ENCODE results near the gene KRTAP5-2.
A peak's percentile ranks its signal among the peaks of the same experiment; 100 is the strongest.

KRTAP5-2 gene

GRCh38 chr11:1568441-1568911, 29.6 kb downstream of the KRTAP5-2 start:
- peak in 1 of 2 donors; percentile 42 for DNase-seq (ENCODE audit: extremely low read depth in 1 of 2, low read depth in 1 of 2)

- no peak for DNase-seq (ENCODE audit: extremely low read depth in 1 of 2, low read depth in 1 of 2)
Observed at GRCh38 chr11:1567721-1568100, 30.4 kb downstream of the KRTAP5-2 start.

- no peak for DNase-seq (ENCODE audit: extremely low read depth in 1 of 2, low read depth in 1 of 2)
Observed at GRCh38 chr11:1567052-1567720, 30.9 kb downstream of the KRTAP5-2 start.

GRCh38 chr11:1566381-1567051, 31.6 kb downstream of the KRTAP5-2 start:
- no peak for DNase-seq (ENCODE audit: extremely low read depth in 1 of 2, low read depth in 1 of 2)

GRCh38 chr11:1565904-1566247, 32.2 kb downstream of the KRTAP5-2 start:
- DNase-seq (ENCODE audit: extremely low read depth in 1 of 2, low read depth in 1 of 2), result no peak

- no peak for DNase-seq (ENCODE audit: extremely low read depth in 1 of 2, low read depth in 1 of 2)
Observed at GRCh38 chr11:1565173-1565903, 32.8 kb downstream of the KRTAP5-2 start.

DNA sequence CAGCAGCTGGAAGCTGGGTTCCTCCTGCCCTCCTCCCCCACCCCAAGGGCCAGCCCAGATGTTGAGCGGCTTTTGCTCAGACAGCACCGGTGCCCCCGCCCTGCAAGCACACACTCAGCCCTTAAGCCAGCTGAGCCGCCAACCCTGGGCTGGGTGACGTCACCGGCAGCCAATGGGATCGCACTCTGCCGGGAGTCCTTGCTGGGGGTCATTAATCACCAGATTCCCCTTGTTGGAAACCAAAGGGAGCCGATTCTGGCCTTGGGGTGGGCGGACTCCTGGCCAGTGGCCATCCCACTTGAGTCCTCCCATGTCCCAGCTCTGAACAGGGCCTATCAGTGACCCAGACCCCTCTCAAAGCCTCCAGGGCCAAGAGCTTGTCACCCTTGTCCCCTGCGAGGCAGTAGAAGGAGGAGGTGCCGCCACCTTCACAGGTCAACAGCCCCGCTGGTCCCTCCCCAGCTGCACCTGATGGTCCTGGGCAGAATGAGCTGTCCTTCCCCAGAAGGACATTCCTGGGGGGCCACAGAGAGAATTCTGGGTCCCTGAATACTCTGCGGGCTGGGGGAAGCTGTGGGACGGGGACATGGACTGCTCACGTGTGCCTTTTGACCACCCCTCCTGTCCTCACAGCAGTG, 33.4 kb downstream of the KRTAP5-2 start:
- no peak for DNase-seq (ENCODE audit: extremely low read depth in 1 of 2, low read depth in 1 of 2)

GRCh38 chr11:1563697-1564534, 34.2 kb downstream of the KRTAP5-2 start:
- DNase-seq (ENCODE audit: extremely low read depth in 1 of 2, low read depth in 1 of 2), result no peak

DNA sequence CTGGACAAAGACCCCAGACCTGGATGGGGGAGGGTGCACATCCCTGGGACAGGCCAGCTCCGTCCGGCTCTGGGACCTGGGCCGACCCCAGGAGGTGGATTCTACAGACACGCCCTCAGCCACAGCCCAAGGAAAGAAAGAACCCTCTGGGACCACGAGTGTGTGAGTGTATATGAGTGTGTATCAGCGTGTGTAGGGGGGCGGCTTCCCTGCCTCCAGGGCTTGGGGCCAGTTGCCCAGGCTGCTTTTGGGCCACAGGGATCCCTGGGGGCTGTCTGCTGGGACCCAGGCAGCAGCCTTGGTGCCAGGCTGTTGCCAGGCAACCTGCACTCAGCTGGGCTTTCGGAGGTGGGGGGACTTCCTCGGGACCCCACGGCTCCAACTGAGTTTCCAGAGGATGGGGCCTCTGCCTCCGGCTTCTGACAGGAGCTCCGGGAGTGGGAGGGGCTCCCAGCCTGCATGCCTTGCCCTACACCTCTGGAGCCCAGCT, 34.9 kb downstream of the KRTAP5-2 start:
- DNase-seq (ENCODE audit: extremely low read depth in 1 of 2, low read depth in 1 of 2), result no peak

- DNase-seq (ENCODE audit: extremely low read depth in 1 of 2, low read depth in 1 of 2), result no peak
Observed at GRCh38 chr11:1562469-1563148, 35.5 kb downstream of the KRTAP5-2 start.

DNA sequence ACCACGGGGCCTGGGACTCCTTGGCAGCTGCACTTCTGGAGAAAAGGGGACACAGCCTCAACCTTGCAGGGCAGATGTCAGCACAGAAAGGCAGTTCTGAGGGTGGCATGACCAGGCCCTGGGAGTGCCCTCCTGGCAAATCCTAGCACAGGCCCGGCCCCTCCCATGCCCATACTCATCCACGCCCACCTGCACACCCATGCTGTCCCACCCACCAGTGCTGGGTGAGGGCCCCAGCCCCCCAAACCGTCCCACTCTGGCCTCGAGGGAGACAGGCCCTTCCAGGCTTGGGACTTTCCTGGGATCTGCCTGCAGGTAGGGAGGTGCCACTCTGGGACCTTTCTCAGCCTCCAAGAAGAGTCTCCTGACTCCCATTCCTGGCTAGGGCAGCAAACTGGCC, 36.1 kb downstream of the KRTAP5-2 start:
- no peak for DNase-seq (ENCODE audit: extremely low read depth in 1 of 2, low read depth in 1 of 2)

DNA sequence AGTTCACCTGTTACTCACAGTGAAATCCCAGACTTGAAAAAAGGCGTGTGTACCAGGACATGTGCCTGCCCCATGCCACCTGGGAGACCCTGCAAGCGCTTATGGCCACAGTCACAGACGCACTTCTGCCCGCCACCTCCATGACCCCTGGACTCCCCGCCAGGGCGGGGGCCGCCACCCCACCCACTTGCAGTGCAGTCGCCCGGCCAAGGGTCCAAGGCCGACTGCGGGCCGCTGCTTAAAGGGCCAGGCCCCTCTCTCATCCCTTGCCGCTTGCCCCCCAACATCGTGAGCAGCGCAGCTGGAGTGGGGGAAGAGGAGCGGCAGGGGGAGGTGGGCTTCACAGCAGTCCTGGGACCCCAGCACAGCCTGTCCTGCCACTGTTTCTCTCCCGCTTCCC, 36.8 kb downstream of the KRTAP5-2 start:
- DNase-seq (ENCODE audit: extremely low read depth in 1 of 2, low read depth in 1 of 2), result no peak

DNA sequence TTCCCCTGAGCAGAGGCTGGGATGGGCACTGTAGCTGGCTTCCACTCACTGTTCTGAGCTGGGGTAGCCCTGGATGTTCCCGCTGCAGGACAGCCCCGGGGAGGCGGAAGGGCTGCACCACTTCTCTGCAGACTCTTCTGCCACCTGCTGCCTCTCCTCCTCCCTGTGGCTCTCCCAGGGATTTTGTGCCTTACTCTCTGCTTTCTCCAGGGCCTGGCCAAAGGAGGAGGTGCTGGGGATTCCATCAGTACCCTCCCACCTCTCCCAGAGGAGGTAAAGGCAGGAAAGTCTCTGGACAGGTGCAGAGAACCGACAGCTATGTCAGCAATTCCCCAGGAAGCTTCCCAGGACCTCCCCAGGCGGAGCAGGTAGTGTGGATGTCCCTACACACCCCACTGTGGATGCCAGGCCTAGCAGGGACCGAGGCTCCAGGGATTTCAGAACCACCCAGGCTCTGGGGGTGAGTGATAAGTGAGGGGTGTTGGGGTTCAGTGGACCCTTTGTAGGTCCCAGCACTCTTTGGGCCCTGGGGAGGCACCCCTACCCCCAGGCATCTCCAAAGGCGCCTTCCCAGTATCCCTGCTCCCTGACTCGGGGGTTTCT, 37.3 kb downstream of the KRTAP5-2 start:
- DNase-seq (ENCODE audit: extremely low read depth in 1 of 2, low read depth in 1 of 2), result no peak

DNA sequence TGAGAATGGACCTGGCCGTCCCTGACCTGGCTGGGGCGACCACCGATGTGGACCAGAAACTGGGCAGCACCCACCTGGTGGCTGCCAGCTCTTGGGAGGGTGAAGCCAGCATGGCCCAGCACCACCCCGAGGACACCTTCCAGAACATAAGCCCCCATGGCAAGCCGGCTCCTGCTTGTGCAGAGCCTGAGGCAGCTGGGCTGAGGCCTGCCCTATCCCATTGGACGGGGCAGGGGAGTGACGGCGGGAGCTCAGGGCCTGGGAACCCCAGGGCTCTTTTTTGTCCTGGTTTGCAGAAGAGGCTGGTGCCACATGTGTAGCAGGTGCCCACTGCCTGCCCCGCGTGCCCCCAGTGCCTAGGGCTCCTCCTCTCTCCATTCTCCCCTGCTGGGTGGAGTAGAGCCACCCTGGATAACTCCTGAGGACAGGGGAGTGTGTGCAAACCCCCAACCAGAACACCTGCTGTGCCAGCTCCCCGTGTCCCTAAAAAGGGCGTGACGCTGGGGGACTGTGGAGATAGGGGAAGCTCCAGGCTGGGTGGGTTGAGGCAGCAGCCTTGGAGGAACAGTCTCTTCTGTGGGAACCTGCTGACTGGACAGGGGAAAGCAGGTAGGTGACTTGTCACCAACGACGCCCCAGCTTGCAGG, 38.0 kb downstream of the KRTAP5-2 start:
- no peak for DNase-seq (ENCODE audit: extremely low read depth in 1 of 2, low read depth in 1 of 2)

- DNase-seq (ENCODE audit: extremely low read depth in 1 of 2, low read depth in 1 of 2), result no peak
Observed at GRCh38 chr11:1559111-1559951, 38.8 kb downstream of the KRTAP5-2 start.

DNA sequence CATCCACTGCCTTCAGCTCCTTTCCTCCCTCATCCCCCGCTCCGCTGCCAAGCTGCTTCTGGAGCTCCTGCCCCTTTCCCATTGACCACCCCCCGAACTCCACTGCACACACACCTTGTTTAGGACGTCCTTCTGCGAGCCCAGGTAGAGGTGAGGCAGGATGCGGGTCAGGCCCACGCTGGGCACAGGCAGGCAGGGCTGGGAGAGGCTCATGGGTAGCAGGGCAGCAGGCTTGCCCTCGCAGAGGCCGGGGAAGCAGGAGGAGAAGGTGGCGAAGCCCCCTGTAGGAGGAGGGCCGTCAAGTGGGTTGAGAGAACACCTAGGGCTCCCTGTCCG, 39.4 kb downstream of the KRTAP5-2 start:
- no peak for DNase-seq (ENCODE audit: extremely low read depth in 1 of 2, low read depth in 1 of 2)

DNA sequence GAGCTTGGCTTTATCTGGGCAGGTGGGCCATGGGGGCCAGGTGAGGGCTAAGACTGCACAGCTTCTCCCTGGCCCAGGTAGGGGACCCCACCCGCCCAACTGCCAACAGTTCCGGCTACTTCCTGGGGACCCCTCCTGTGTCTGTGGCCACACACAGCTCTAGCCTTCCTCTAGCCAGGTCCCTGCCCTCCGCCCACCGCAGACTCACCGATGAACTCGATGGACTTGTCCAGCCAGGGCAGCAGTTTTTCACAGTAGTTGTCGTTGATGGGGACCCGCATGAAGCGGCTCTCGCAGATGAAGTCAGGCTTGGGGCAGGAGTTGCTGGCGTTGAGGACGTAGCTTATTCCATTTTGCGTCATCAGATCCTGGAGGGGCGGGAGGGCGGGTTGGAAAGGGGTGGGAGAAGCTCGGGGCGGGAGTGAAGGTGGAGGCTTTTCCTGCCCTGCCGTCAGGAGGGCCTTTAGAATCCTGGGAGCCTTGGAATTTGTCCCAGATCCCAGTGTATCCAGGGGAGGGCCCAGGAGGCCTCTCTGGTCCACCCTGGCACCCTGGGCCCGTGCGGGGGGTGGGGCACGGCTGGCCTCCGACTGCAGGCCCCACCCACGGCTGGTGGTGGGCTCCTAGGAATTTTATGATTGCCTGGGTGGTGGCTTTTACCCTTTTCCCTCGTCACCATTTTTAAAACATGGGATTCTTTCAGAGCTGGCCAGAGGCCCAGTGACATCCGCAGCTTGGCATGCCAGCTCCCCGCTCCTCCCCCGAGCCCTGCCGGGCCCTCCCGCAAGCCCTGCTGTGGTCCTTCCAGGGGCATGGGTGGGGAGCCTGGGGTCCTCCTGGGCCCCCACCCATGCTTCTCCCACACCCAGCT, 40.0 kb downstream of the KRTAP5-2 start:
- DNase-seq (ENCODE audit: extremely low read depth in 1 of 2, low read depth in 1 of 2), result no peak

Measured in activated CD8-positive, alpha-beta memory T cell treated with anti-CD3 and anti-CD28 coated beads for 1 hour (primary cell).